SK-N-MC (cell line): ENCODE measurements around the gene PROSER2.

Experiments used
- EZH2 ChIP-seq: fragments of 200-600 bp; sonication (generic); IDR thresholded peaks from one replicate; pipeline ENCODE4 v1.6.1; 2017; ENCODE audit warnings: antibody characterized with exemption
- POLR2AphosphoS5 ChIP-seq: IDR thresholded peaks from 2 replicates; pipeline ENCODE4 v1.6.1; 2012; ENCODE audit warnings: mild to moderate bottlenecking, low read depth, low read length, borderline replicate concordance

- TF ChIP-seq EZH2 = no peak
- TF ChIP-seq POLR2AphosphoS5 = no peak
Measured at GRCh38 chr10:11878776-11879175, 55.6 kb downstream of the PROSER2 start.
